ENCODE results near the gene UBR2. TPM values are rescaled to one million over a fixed set of nuclear protein-coding genes. Genes with fewer than 3 reads are reported as not detected.

UBR2 gene
- total RNA-seq, 1 donor from 2014 or later: 39.6 TPM

GRCh38 chr6:42724825-42725224 lies 161.0 kb downstream of the UBR2 start:
- intact Hi-C loops (cut with DNase I): no loop called here

GRCh38 chr6:42726026-42726425 lies 162.2 kb downstream of the UBR2 start:
- intact Hi-C loops (cut with DNase I): no loop called here
- H3K36me3 ChIP-seq: no peaks in the 10 kb centered on the region

More at GRCh38 chr6:42724825-42725224, 161.0 kb downstream of the UBR2 start:
- DNase-seq: no peak
- no peak overlapping the region for H3K4me3 ChIP-seq
- no peaks in the 10 kb centered on the region for H3K9me3 ChIP-seq
- H3K27ac ChIP-seq: no peak overlapping the region
- H3K4me1 ChIP-seq: peaks cover 15% of the 10 kb centered on the region
- TF ChIP-seq, protein P1, sequence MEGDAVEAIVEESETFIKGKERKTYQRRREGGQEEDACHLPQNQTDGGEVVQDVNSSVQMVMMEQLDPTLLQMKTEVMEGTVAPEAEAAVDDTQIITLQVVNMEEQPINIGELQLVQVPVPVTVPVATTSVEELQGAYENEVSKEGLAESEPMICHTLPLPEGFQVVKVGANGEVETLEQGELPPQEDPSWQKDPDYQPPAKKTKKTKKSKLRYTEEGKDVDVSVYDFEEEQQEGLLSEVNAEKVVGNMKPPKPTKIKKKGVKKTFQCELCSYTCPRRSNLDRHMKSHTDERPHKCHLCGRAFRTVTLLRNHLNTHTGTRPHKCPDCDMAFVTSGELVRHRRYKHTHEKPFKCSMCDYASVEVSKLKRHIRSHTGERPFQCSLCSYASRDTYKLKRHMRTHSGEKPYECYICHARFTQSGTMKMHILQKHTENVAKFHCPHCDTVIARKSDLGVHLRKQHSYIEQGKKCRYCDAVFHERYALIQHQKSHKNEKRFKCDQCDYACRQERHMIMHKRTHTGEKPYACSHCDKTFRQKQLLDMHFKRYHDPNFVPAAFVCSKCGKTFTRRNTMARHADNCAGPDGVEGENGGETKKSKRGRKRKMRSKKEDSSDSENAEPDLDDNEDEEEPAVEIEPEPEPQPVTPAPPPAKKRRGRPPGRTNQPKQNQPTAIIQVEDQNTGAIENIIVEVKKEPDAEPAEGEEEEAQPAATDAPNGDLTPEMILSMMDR (IDR thresholded peaks at IDR 0.05): no peak
- no peaks in the 10 kb centered on the region for H3K27me3 ChIP-seq (ENCODE audit: low read depth)
- ATAC-seq: no peak
- H3K36me3 ChIP-seq: no peaks in the 10 kb centered on the region

DNA sequence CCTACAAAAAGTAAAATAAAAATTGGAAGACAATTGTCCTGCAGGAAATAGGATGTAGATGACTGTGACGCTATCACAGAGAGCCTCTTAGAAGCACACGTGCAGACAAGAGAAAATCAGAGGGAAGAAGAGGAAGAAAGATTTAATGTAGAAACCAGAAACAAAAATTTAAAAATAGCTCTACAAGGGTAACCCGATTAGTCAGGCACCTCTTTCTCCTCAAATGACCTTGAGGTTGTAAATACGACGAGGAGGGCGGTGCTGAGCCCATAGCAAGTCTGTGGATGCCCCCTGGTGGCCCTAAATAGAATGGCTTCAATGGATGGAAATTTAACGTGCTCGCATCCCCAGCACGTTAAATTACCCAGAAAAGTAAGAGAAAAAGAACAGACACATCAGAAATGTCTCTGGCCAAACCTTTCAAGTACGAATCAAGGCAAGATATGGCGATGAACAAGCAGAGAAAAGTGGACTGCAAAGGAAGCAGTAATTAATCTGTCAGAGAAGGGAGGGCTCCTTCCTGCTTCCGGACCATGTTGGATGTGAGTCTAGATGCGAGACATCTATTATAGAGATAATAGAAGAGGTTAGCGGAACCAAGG lies 162.8 kb downstream of the UBR2 start:
- peak overlapping the region; percentile 77 for H3K27ac ChIP-seq
- TF ChIP-seq, protein P1 (IDR thresholded peaks at IDR 0.05): peak; percentile 88
- H3K9me3 ChIP-seq: no peaks in the 10 kb centered on the region
- H3K36me3 ChIP-seq: no peaks in the 10 kb centered on the region
- H3K4me3 ChIP-seq: peak overlapping the region; percentile 65
- DNase-seq (peak; percentile 80), ATAC-seq (peak; percentile 96 to 97)
- no peaks in the 10 kb centered on the region for H3K27me3 ChIP-seq (ENCODE audit: low read depth)
- intact Hi-C loops (cut with DNase I): no loop called here
- peaks cover 15% of the 10 kb centered on the region for H3K4me1 ChIP-seq

More at GRCh38 chr6:42726026-42726425, 162.2 kb downstream of the UBR2 start:
- Histone ChIP-seq H3K4me3 (peak overlapping the region; percentile 65), H3K27ac (peak overlapping the region; percentile 77), H3K27me3 (ENCODE audit: low read depth) (no peaks in the 10 kb centered on the region), H3K9me3 (no peaks in the 10 kb centered on the region), H3K4me1 (peaks cover 15% of the 10 kb centered on the region)
- ATAC-seq (no peak), DNase-seq (no peak)
- TF ChIP-seq, protein P1 (IDR thresholded peaks at IDR 0.05): no peak

- Histone ChIP-seq H3K27me3 (ENCODE audit: low read depth) (no peaks in the 10 kb centered on the region), H3K4me1 (peaks cover 15% of the 10 kb centered on the region), H3K9me3 (no peaks in the 10 kb centered on the region), H3K36me3 (no peaks in the 10 kb centered on the region), H3K27ac (peak overlapping the region; percentile 77), H3K4me3 (peak overlapping the region; percentile 65)
- intact Hi-C loops (cut with DNase I): no loop called here
- TF ChIP-seq, protein P1 (IDR thresholded peaks at IDR 0.05): no peak
- peak; percentile 61 to 72 for ATAC-seq
- peak; percentile 57 for DNase-seq
Observed at GRCh38 chr6:42727087-42727611, 163.3 kb downstream of the UBR2 start.

GRCh38 chr6:42727627-42728026 lies 163.8 kb downstream of the UBR2 start:
- peak overlapping the region; percentile 77 for H3K27ac ChIP-seq
- TF ChIP-seq, protein P1 (IDR thresholded peaks at IDR 0.05): no peak
- DNase-seq: no peak

More at GRCh38 chr6:42727627-42728026, 163.8 kb downstream of the UBR2 start:
- peak; percentile 6 to 7 for ATAC-seq
- intact Hi-C loops (cut with DNase I): no loop called here
- Histone ChIP-seq H3K36me3 (no peaks in the 10 kb centered on the region), H3K9me3 (no peaks in the 10 kb centered on the region), H3K4me1 (peaks cover 15% of the 10 kb centered on the region), H3K4me3 (peak overlapping the region; percentile 65), H3K27me3 (ENCODE audit: low read depth) (no peaks in the 10 kb centered on the region)
